GM21529 (cell line): ENCODE results near the gene NEGR1.

Source experiments
- ATAC-seq: cut with Tn5 transposase; IDR thresholded peaks from one replicate; pipeline ENCODE4 v1.9.1; 2021; ENCODE audit not compliant: unreplicated experiment

The NEGR1 gene

DNA sequence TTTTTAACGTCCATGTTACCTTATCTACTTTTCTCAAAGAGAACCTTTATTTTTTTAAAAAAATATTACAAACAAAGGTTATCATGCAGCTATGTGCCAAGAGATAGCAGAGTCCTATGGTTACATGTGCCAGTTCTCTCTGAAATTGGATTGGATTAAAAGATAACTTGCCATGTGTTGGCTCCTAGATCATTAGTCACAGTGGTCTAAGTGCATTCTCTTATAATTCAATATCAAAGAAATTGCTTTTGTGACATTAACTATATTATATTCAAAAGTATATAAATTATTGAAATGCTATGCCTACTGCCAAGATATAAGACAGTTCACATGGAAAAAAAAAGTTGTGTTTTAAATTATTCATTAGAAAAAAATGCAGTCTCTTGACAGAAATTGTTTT, 494.2 kb downstream of the NEGR1 start:
- ATAC-seq = no peak

DNA sequence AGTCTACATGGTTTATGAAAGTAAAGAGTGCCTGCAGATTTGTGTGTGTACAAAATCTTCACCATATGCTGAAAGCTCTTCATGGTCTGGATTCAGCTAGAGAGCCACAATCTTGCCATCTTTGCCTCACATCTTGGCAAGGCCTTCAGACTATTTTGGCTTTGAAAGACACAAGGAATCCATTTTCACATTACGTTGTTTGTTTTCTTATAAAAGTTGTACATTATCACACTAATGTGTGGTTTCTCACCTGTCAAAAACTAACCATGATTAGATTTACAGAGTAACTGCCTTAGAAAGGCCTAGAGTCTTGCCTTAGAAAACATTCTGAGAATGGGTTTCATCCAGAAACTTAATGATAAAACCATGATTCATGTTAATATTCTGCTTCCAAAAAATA, 494.6 kb downstream of the NEGR1 start:
- ATAC-seq = no peak

DNA sequence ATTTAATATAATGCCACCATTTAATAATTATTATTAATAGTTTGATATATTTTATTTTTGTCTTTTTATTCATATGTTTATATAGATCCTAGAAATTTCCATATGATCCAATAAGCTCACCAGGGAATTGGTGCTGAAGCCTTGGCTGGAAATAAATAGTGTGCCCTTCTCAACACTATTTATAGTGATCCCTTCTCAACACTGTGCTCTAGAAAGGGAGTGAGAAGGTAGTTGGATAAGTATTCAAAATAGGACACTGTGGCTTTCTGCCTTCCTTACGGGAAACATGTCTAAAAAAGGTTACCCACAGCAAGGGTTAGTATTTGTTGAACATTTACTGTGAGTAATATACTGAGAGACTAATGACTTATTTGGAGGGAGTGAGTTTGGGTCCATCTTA, 496.1 kb downstream of the NEGR1 start:
- no peak for ATAC-seq

DNA sequence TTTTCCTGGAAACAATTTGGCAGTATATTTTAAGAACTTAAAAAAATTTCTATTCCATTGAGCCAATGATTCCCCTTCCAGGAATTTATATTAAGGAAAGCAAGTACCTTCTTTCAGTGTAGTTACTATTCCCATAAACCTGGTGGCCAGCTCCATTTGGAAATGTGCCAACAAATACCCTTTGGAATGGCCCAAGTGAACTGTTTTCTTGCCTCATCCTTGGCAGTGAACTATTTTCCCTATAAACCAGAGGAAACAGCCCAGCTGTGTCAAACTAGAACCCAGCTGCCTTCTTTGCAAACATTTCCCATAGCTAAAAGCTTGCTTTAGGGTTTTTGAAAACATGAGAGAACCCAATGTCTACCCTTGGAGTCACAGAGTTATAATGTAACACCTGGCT, 496.9 kb downstream of the NEGR1 start:
- no peak for ATAC-seq

DNA sequence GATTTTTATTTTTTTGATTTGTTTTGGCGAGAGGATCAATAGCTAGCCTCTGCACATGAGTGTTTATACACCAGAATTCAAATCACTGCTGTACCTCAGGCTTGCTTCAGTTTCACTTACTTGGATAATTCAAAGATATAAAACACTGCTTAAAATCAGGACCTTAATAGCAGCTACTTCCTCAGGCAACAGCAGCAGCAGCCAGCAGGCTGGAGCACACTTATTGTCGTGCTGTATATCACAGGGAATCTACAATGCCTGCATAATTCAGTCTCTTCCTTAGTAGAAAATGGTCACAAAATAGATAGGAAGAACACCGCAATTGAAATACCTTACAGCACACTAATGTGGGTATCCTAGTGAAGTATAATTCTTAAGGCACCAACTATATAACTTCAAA, 497.3 kb downstream of the NEGR1 start:
- no peak for ATAC-seq

DNA sequence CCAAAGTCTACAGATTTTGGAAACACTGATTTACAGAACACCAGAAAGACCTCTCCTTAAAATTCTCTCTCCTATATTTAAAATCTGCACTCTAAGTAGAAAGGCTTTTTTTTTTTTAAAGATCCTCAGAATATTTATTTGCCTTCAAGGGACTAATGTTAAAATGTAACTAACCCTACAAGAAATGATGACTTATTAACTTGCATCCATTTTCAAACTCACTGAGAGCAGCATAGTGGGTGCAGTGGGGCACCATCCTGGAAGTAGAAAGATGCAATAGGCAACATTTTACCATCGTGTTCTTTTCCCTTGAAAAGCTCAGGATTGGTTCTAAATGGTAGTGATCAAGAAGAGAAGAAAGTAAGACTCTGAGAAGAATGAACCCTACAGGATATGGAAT, 498.1 kb downstream of the NEGR1 start:
- no peak for ATAC-seq

DNA sequence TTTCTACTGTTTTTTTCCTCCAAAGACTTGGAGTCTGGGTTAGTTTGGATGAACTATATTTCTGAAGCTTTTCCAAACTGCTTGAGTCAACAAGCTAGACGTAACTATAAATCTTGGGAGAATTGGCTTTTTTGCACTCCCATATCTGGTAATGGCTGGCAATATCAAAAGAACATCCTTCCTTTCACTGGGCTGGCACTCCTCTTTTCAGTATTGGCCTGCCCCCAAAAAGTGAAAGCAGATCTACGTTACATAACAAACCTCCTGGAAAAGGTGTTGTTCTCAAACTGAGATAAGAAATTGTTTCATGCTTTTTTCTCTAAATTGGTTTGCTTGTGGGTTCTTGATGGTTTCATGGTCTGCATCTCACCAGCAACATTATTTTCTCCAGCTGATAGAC, 499.3 kb downstream of the NEGR1 start:
- ATAC-seq = no peak

DNA sequence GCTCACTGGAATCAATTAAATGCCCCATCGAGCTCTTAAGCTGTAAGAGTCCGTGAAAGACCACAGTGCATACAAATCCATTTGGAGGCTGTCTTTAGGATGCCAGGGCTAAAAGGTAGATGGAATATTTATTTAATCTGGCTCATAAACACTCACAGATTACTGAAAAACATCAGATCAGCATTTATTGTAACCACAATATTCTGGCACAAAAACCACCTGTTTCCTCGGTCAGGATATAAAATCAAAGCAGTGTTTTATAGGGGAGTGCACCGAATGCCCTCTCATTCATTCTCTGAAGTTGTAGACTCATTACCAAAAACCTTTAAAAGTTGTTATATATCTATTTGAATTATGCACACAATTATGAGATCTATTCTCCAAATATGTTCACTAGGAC, 500.9 kb downstream of the NEGR1 start:
- ATAC-seq = no peak

DNA sequence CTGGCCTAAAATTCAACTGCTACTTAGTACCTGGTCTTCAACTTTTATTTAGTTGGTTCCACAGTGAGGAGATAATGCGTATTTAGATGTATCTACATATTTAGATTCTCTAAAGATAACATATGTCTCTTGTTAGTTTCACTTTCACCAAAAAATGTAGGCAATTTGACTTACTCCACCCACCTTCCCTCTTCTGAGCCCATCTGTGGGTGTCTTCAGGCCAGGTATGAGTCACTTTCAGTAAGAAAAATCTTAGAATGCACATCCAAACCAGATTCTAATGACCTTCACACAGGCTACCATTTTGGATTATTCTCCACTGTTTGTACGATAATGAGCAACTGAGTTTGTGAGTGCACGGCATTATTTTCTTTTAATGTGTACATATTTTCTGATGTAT, 501.7 kb downstream of the NEGR1 start:
- peak; percentile 65 for ATAC-seq

DNA sequence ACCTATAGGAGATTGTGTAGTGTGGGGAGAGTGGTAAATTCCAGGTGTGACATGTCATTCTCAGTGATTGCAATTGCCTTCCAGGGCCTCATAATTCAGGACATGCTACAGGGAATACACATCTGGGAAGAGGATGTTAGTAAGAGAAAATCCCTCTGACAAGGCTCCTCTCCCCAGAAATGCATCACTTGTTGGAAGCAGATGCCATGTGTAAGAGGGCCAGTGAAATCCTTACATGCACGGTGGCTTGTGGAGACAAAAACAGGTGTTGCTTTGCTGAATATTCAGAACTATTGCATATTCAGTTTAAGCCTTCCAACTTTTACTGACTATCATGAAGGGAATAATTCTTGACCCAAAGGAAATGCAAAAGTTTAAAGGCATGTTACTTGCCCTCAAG, 503.4 kb downstream of the NEGR1 start:
- ATAC-seq = no peak

DNA sequence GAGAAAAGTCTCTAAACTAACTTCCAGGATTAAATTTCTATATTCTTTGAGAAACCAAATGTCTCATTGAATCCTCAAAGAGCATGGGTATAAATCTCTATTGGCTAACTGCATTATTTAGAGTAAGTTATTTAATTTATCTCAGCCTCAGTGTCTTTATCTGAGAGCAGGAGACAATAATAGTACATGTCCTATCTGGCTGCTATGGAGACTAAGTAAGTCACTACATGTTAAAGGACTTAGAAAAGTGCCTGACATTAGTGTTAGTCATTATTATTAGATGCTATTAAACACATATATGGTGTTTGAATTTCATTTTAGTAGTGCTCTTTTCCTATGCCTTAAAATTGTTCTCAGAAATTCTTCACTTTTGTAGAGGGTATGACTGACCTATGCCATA, 505.2 kb downstream of the NEGR1 start:
- no peak for ATAC-seq

DNA sequence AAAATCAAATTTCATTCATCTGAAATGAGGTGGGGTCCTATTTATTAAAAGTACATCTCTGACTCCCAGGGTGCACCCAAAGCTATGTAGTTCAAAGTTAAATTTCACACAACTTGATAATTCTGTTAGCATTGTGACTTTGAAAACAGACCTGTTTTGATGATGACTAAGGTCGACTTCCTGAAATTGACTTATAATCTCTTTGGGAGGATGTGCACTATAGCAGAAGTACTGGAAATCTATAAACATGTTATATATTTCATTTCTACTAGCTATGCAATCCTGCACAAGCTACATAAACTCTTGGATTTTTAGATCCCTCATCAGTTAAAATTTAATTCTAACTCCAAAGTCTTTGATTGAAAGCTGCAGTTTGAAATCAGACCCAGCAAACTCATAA, 507.6 kb downstream of the NEGR1 start:
- ATAC-seq = no peak

DNA sequence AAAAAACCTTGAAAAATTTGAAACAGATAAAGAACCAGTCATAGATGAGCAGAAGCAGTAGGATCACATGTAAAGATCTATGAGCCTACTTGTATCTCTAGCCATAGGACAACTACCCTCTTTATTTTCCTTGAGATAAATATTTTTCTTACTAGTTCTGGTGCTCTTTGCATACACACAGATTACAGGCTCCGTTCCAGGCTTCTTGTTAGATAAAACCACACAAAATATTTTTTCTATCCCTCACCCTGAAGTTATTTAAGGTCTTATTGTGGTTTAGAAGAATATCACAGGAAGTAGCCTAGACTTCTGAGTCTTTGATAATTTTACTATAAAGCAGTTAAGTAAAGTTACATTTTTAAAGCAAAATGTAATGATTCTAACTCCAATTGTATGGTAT, 512.2 kb downstream of the NEGR1 start:
- no peak for ATAC-seq

DNA sequence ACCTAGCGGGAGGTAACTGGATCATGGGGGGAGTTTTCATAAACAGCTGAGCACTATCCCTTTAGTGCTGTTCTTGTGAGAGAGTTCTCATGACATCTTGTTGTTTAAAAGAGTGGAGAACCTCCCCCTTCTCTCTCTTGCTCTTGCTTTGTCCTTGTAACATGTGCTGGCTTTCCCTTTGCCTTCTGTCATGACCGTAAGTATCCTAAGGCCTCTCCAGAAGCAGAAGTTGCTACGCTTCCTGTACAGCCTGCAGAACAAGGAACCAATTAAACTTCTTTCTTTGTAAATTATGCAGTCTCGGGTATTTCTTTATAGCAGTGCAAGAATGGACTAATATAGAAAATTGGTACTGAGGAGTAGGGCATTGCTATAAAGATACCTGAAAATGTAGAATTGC, 515.6 kb downstream of the NEGR1 start:
- ATAC-seq = no peak

DNA sequence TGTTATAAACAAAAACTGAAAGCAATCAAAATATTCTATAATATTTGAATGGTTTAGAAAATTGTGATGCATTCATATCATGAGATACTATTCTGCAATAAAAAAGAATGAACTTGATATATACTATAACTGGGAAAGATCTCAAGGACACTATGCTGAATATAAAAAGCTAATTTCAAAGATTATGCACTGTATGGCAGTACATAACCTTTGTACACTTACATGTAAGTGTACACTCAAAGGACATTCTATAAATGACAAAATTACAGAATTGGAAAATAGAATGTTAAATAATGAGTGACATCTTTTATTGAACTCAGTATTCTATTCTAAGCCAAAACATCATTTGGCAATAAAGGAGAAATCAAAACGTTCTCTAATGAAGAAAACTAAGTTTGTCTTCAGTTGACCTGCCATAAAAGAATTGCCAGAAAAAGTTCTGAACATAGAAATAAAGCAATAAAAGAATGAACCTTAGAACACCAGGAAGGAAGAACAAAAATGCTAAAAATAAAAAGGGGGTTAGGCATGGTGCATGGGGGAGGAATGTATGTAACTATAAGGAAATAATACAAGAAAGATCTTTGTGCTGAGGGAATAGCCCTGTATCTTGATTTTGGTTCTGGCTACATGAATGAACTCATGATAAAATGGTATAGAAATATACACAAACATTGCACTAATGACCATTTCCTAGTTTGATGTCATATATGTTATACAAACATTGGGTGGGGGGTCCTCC, 519.7 kb downstream of the NEGR1 start:
- no peak for ATAC-seq

DNA sequence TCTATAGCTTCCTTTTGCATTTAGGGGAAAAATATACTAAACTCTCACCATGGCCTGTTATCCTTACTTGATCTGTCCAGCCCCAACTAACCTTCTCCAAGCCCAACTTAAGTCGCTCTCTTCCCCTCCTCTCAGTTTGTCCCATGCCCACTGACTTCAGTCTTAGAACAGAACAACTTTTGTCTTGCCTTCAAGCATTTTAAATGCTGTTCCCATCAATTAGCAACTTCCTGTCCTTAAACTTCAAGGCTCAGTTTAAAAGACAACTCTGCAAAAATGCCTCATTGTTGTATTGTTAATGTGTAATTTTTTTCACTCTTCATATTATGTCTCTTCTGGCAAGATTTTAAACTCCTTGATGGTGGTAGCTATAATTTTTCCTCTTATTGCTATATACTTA, 526.9 kb downstream of the NEGR1 start:
- no peak for ATAC-seq

DNA sequence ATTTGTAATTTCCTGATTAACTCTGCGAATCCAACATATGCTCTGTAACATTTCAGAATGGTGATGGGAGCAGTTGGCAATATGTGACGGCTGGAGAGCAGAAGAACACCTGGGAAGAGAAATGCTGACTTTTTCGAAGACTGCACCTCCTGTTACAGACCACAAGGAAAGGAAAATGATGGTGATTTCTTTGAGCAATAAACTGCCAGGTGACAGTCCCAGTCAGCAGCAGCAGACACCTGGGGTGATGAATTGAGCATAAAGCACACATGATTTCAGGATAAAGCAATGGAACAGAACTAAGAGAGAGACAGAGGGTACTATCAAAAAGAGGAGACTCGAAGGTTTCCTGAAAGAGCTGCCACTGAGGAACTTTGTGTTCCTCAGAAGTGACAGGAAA, 528.6 kb downstream of the NEGR1 start:
- no peak for ATAC-seq

DNA sequence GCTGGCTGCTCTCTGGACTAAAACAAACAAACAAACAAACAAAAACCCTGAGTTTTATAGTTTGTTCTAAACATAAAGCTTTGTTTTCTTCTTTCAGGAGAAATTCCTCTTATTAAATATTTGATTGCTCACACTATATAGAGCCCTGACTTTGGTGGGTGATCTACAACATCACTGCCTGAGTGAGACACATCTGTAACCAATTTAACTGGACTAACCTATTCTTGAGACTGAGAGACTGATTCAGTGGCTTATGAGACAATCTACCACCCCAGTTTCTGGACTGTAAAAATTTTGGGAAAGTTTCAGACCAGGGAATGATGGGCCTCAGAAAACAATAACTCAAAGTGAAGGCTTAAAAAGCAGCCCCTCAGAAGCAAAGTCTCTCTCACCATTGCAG, 537.0 kb downstream of the NEGR1 start:
- ATAC-seq = no peak

DNA sequence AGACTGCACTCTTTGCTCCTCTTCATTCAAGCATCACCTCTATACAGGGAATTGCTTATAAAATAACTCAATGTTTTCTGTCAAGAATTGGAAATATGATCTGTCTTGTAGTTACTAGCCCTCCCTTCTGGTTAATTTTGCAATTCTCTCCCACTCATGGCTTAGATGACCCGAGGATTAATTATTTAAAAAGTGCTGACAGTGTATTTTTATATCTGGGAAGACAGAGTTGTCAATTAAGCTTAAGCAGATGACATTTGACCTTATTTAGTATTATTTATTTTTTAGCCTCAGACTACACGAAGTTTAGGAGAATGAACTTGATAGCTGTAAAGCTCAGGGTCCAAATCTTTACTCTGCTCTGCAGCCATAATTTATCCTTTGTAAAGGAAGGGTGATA, 538.5 kb downstream of the NEGR1 start:
- no peak for ATAC-seq

DNA sequence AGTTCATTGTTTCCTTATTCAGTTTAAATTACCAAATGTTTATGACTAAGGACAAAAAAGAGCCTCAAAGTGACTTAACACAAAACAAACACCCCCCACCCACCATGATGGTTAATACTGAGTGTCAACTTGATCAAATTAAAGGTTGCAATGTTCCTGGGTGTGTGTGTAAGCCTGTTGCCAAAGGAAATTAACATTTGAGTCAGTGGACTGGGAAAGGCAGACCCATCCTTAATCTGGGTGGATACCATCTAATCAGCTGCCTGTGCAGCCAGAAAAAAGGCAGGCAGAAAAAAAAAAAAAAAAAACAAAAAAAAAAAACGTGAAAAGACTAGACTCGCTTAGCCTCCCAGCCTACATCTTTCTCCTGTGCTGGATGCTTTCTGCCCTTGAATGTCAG, 543.4 kb downstream of the NEGR1 start:
- no peak for ATAC-seq

DNA sequence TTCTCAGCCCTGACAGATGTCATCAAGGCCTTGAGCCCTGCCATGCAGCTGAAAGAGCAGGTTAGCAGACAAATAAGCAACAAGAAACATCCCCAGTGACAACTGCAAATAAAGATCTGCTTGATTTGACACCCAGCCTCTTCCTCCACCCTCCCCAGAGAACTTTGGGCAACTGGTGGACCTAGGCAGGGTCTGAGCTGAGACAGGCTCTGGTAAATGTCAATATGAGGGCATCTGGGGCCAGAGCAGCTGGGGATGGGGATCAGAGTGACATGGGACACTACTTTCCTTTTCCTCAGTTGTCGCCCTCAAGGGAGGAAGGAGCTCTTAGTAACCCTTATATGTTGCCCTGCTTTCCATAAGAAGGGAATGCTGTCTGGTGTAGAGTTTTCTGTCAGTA, 544.1 kb downstream of the NEGR1 start:
- no peak for ATAC-seq

DNA sequence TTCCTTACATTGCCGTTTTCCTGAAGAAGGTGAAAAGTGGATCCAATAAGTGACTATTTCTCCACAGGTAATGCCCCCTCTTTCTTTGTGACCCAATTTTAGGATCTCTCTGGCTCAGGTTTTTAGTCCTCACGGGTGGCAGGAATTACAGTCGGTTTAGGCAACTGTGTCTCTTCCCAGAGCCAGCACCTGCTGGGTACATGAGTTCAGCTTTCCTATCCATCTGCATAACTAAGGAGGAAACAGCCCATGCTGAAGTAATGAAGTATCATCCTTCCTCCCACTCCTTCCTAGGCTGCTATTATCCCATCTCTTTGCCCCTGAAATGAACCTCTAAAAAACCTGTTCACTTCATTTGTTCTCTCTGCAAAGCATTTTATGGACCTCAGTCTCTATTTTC, 544.6 kb downstream of the NEGR1 start:
- ATAC-seq = no peak

DNA sequence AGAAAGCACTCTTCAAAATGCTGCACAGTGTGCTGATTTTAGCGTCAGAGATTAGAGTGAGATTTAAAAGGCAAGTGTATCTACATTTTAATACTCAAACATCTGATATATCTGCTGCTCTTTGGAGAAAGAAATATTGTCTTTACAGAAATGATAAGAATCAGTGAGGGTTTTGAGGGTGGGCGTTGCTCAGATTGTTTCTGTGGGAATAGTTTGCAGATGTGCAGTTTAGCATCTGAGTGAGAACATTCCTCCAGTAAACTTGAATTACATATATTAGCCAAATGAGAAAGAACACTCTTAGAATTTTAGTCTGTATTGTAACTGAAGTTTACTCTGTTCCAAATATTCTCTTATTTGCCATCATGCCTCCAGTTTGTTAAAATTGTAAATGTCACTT, 549.2 kb downstream of the NEGR1 start:
- ATAC-seq = no peak

DNA sequence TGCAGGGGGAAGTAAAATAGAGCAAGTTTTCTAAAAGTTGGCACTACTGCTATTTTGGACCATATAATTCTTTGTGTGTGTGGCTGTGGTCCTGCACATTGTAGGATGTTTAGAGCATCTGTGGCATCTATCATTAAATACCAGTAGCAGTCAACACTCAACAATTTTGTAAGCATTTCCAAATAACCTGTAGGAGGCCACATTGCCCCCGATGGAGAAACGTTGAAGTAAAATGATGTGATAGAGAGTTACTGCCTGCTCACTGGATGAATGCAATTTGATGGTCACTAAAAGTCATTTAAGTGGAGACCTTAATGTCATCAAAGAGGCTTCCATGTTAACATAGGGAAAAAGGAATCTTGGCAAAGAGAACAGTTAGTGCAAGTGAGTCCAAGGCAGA, 560.8 kb downstream of the NEGR1 start:
- no peak for ATAC-seq
